Glutamatergic neuron (in vitro differentiated cells): ENCODE data around the gene RHOJ. TPM values are rescaled to one million over a fixed set of nuclear protein-coding genes. Genes with fewer than 3 reads are reported as not detected.

Source experiments
- DNase-seq: peaks from one replicate; pipeline ENCODE4 v3.0.0; 2022
- H3K27ac Mint-ChIP-seq: one replicate; pipeline ENCODE4 v1.8.0; 2020; ENCODE audit warnings: mild to moderate bottlenecking, mixed read lengths, inconsistent platforms; ENCODE audit not compliant: unreplicated experiment
- H3K27me3 Mint-ChIP-seq: one replicate; pipeline ENCODE4 v1.8.0; 2020; ENCODE audit warnings: mild to moderate bottlenecking, moderate library complexity, mixed read lengths, inconsistent platforms; ENCODE audit not compliant: unreplicated experiment
- H3K36me3 Mint-ChIP-seq: one replicate; pipeline ENCODE4 v1.8.0; 2020; ENCODE audit warnings: mild to moderate bottlenecking, mixed read lengths, inconsistent platforms; ENCODE audit not compliant: unreplicated experiment
- H3K4me1 Mint-ChIP-seq: one replicate; pipeline ENCODE4 v1.8.0; 2020; ENCODE audit warnings: mild to moderate bottlenecking, low read depth, mixed read lengths, inconsistent platforms; ENCODE audit not compliant: unreplicated experiment
- H3K4me3 Mint-ChIP-seq: one replicate; pipeline ENCODE4 v1.8.0; 2020; ENCODE audit warnings: mild to moderate bottlenecking, mixed read lengths, inconsistent platforms; ENCODE audit not compliant: unreplicated experiment
- H3K9me3 Mint-ChIP-seq: one replicate; pipeline ENCODE4 v1.8.0; 2020; ENCODE audit warnings: mild to moderate bottlenecking, moderate library complexity, mixed read lengths, inconsistent platforms; ENCODE audit not compliant: unreplicated experiment
- CTCF ChIP-seq: fragments of 200-600 bp; sonication (generic); IDR thresholded peaks from one replicate; pipeline ENCODE4 v1.5.0; 2021; ENCODE audit not compliant: partially characterized antibody, unreplicated experiment
- total RNA-seq: library from RNA; stranded (reverse); fragmentation: NEBNext Ultra II Directional; extraction: Animal tissue kit (Norgen Biotek cat#: 25700); gene quantifications from one replicate; pipeline ENCODE4 v1.2.1, GENCODE V29; 2021; ENCODE audit not compliant: unreplicated experiment

Gene RHOJ
- total RNA-seq, 1 donor from 2014 or later, result not detected

DNA sequence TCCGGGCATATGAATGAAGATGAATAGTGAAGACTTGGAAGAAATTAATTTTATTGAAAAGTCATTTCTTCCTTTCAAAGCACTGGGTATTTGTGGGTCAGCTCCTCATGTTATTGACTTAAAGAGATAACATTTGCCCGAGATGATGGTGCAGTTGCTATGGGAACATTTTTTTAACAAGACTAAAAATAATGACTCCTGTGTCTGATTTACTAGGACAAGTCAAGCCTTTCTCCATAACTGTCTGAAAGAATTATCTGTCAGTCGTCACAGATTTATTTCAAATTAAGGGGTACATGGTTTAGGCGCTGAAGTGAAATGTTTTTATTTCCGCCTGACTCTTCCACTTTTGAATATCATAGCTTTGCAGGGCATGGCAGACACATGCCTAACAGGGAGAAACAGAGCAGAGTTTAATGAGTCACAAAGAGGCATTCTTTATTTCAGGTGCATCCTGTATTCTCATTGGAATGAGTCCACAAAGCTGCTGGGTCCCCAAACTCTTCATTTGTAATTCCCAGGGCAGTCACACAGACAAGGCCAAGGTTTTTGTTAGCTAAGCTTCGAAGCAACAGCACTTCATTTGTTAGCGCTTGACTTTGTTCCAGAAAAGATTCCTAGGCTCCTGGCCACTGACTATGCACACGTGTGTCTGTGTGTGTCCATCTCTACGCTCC, 118.8 kb downstream of the RHOJ start:
- no peak overlapping the region for H3K4me3 Mint-ChIP-seq
- DNase-seq, result no peak
- H3K27ac Mint-ChIP-seq, result no peak overlapping the region
- H3K27me3 Mint-ChIP-seq, result no peaks in the 10 kb centered on the region
- no peak for TF ChIP-seq CTCF
- H3K4me1 Mint-ChIP-seq, result no peaks in the 10 kb centered on the region
- no peaks in the 10 kb centered on the region for H3K9me3 Mint-ChIP-seq
- no peaks in the 10 kb centered on the region for H3K36me3 Mint-ChIP-seq

DNA sequence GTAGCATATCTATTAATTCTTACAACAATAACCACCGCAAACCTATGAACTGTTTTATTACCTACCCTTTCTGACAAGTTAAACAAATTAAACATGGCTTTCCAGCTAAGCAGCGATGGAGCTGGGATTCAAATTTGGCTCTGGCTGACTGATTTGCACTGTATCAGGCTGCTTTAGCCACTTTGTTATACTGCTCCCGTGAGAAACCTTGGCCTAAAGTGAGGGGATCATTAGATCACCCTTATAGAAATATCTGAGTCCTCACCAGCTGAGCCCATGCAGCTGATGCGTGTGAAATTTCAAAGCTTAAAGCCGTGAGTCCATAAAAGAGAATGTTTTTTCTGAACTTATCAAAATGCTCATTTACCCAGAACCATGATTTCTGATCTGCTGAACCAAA, 122.6 kb downstream of the RHOJ start:
- no peak overlapping the region for H3K27ac Mint-ChIP-seq
- DNase-seq, result no peak
- TF ChIP-seq CTCF, result no peak
- H3K4me3 Mint-ChIP-seq, result no peak overlapping the region
- H3K27me3 Mint-ChIP-seq, result no peaks in the 10 kb centered on the region
- no peaks in the 10 kb centered on the region for H3K36me3 Mint-ChIP-seq
- H3K4me1 Mint-ChIP-seq, result no peaks in the 10 kb centered on the region
- no peaks in the 10 kb centered on the region for H3K9me3 Mint-ChIP-seq

DNA sequence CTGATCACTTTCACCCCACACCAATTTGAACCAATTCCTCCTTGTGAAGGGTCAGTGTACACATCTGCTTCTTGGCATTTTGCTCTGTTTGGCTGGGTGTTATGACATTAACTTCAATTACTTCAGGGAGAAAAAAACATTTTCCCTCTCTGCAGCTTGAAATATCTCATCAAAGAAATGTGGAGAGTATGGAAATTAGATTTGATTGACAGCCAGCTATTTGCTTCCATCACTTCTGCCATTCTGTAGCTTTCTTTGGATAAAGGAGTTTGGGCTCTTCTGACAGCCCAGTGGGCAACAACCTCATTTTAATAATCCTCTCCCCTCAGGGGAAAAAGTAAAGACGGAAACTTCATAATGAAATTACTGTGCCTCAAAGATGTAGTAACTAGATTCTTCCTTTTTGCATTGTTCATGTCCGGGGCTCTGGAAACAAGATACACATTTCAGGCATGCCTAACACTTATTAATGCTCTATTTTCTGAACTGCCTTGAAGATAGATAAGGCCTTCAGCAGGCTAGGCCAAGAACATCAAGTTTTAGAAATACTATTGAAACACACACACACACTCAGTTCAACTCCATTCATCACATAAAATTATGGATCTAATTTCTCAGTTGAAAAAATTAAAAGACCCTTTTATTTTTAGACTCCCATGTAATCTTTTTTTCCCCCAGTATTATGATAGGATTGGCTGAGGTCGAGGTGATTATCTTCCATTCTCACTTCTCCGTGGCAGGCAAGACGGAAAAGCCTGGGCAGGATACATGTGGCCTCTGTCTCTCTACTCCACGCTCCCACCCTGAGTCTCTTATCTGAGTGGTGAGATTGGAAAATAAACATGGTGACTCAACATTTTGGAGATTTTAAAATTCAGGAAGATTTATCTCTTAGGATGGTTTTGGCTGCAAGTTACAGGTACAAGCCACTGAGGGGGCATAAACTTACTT, 124.8 kb downstream of the RHOJ start:
- Mint-ChIP-seq H3K27ac (no peak overlapping the region), H3K27me3 (no peaks in the 10 kb centered on the region), H3K4me3 (no peak overlapping the region), H3K36me3 (no peaks in the 10 kb centered on the region), H3K4me1 (no peaks in the 10 kb centered on the region), H3K9me3 (no peaks in the 10 kb centered on the region)
- no peak for DNase-seq
- TF ChIP-seq CTCF, result no peak

DNA sequence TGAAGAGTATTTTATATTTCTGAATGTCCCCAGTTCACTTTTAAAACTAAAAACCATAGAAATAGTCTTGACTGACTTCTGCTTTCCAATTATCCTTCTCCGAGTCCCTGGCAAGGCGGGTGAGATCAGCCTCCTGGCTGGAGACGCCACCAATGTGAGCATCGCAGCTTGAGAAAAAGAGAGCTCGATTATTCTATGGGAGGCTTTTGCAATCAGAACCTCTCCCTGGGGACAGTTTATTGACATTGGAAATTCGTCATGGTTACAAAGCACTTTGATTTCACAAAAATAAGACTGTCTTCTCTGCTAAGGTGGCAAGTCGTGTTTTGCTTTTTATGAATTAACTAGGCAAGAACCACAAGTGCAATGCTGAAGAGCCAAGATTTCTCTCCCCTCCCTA, 138.1 kb downstream of the RHOJ start:
- H3K27ac Mint-ChIP-seq, result no peak overlapping the region
- no peaks in the 10 kb centered on the region for H3K27me3 Mint-ChIP-seq
- peaks cover 4% of the 10 kb centered on the region for H3K36me3 Mint-ChIP-seq
- peaks cover 3% of the 10 kb centered on the region for H3K4me1 Mint-ChIP-seq
- no peak for TF ChIP-seq CTCF
- H3K9me3 Mint-ChIP-seq, result peaks cover 1% of the 10 kb centered on the region
- DNase-seq, result no peak
- no peak overlapping the region for H3K4me3 Mint-ChIP-seq

Other genes starting within 250 kb of the RHOJ start
- 0.32 TPM for gene KCNH5, start 159.0 kb upstream of the RHOJ start, total RNA-seq
- not detected for gene GPHB5, start 114.5 kb downstream of the RHOJ start, total RNA-seq